Activated naive CD4-positive, alpha-beta T cell (primary cell): ENCODE measurements around the gene RLN3.
A peak's percentile ranks its signal among the peaks of the same experiment; 100 is the strongest.

Experiments used
- DNase-seq, 4 experiments: peaks; one replicate each; lab custom pipeline; 2025; lab: John Stamatoyannopoulos, UW

Gene RLN3

DNA sequence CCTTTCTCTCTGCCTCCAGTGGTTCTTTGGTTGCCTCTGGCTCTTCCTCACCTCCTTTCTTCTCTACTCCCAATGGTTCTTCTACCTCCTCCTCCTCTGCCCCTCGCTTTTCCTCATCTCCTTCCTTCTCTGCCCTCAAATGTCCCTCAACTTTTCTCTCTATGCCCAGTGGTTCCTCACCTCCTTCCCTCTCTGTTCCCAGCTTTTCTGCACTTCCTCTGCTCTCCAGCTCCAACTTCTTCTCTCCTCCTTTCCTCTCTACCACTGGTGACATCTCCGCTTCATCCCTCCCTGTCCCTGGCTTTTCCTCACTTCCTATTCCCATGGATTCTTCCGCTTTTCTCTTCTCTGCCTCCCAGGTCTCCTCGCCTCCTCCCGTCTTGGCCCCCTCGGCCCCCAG, 26.2 kb downstream of the RLN3 start:
- no peak for DNase-seq

GRCh38 chr19:14054721-14055120, 26.8 kb downstream of the RLN3 start:
- DNase-seq, result no peak

- DNase-seq, result no peak
Observed at GRCh38 chr19:14055396-14055795, 27.4 kb downstream of the RLN3 start.

DNA sequence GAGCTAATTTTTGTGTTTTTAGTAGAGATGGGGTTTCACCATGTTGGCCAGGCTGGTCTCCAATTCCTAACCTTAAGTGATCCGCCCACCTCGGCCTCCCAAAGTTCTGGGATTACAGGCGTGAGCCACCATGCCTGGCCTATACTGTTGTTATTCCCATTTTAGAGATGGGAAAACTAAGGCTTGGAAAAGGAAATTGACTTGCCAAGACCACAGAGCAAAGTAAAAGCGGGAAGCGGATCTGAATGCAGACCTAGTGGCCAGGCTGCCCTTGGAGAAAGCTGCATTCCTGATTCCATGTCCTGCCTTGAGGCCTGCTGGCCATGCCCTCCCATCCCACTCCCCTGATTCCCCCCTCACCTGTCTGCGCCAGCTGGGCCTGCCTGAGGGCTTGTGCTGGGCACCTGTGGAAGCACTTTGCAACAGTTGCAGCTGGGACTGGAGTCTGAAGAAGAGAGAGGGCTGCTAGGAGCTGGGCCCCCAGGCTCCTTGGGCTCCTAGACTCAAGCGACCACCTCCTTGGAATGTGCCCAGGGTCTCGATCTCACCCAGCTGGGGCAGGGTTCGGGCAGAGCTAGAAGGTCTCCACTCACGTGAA, 28.2 kb downstream of the RLN3 start:
- no peak for DNase-seq

DNA sequence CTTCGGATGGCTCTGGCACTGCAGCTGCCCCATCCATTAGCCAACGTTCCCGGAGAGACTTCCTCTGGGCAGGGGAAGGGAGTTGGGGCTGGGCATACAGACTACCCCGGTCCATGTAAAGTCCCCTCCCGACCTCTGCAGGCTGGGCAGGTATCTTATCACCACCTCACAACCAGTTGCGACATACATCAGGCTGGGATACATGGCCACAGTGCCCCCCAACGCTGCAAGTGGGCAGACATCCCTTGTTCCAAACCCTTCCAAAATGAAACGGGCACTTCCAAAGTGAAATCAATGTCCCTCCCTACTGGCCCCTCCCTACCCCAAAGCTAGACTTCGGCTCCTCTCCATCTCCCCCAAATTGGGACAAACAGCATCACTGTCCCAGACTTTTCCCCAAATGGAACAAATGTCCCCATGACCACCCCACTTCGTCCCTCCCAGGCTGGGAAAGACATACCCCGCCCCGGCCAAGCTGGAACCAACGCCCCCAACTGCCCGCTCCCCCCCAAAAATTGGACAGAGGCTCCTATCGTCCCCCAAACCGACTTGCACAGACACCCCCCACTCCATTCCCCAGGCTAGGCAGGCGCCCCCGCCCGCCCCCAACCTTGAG, 28.9 kb downstream of the RLN3 start:
- DNase-seq, result no peak

GRCh38 chr19:14058182-14059092, 30.5 kb downstream of the RLN3 start:
- DNase-seq, result no peak

- DNase-seq, result peak in 3 of 4 experiments; percentile 15 to 49 (median 18)
Observed at GRCh38 chr19:14059093-14059480, 31.1 kb downstream of the RLN3 start.

- no peak for DNase-seq
Observed at GRCh38 chr19:14059652-14060155, 31.8 kb downstream of the RLN3 start.

DNA sequence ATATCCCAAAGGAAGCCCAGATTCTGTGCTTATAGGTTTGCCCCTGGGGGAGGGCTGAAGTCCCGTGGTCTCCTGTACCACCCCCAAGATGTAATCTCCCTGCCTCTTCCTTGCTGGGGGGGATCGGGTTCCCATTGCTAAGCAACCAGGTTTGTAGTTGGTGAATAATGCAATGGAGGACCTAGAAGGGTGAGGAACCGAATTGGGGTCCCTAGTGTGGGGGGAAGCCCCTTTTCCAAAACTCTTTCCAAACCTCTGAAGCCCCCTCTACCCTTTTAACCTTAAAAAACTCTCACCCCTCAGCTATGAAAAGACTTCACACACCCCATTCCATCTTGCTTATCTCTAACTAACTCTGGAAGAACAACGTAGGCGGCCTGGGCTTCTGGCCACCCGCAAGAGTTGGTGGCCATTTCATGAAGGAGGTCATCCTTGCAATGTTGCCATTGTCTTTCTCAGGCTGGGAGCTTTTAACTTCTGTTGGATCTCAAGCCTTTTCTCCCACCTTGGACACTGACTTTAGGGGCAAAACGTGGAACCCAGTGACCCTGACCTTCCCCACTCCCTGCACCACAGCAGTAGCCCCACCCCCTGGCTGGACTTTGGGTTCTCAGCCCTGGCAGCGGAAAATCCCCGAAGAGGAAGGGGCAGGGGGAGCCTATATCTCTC, 33.3 kb downstream of the RLN3 start:
- DNase-seq, result no peak

DNA sequence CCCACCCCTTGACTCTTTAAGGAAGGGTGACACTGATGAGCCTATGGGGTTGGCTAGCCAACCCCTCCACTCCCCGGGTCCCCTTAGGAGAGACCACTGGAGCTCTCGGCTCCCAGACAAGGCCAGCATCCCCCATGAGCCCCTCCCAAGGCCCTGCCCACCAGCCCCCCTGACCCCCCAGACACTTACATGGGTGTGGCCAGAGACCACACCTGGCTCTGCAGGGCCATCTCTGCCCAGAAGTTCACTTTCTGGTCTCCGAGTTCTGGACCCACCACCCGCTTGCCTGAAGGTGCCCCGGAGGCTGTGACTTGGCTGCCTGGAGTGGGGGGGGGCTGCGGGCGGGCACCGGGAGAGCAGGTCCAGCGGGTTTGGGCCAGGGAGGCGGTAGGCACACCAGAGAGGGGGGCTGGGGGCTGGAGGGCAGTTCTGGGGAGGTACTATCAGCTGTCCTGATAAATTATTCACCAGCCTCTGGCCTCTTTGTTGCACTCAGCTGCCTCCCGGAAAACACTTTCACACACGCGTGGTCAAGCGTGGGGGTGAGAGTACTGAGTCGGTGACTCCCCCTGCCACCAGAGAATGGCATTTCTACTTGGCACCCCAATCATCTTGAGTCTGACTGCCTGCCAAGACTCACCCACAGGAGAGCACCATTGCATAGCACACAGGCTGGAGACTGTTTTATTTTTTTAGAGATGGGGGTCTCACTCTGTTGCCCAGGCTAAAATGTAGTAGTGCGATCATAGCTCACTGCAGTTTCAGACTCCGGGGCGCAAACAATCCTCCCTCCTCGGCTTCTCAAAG, 34.0 kb downstream of the RLN3 start, which contains the start of gene PALM3:
Gene PALM3 (minus strand): TSS at position 326 of the 807 bp plus-strand sequence. CDS start 96 bp downstream, at position 230.
- no peak for DNase-seq

- no peak for DNase-seq
Observed at GRCh38 chr19:14062558-14062855, 34.6 kb downstream of the RLN3 start.

DNA sequence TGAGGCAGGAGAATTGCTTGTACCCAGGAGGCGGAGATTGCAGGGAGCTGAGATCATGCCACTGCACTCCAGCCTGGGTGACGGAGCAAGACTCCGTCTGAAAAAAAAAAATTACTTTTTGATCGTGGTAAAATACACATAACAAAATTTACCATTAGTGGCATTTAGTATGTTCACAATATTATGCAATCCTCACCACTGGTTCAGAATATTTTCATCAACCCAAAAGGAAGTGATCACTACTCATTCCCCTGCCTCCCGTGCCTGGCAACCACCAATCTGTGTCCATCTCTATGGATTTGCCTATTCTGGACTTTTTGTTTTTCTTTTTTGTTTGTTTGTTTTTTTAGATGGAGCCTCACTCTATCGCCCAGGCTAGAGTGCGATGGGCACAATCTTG, 35.2 kb downstream of the RLN3 start:
- DNase-seq, result no peak

- DNase-seq, result no peak
Observed at GRCh38 chr19:14066134-14066533, 38.2 kb downstream of the RLN3 start.

DNA sequence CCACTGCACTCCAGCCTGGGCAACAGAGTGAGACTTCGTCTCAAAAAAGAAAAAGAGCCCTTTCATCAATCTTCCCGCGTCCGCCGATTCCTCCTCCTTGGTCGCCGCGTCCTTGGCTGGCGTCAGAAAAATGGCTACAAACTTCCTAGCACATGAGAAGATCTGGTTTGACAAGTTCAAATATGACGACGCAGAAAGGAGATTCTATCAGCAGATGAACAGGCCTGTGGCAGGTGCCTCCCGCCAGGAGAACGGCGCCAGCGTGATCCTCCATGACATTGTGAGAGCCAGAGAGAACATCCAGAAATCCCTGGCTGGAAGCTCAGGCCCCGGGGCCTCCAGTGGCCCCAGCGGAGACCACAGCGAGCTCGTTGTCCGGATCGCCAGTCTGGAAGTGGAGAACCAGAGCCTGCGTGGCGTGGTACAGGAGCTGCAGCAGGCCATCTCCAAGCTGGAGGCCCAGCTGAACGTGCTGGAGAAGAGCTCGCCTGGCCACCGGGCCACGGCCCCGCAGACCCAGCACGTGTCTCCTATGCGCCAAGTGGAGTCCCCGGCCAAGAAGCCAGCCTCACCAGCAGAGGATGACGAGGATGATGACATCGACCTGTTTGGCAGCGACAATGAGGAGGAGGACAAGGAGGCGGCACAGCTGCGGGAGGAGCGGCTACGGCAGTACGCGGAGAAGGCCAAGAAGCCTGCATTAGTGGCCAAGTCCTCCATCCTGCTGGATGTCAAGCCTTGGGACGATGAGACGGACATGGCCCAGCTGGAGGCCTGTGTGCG, 42.5 kb downstream of the RLN3 start:
- no peak for DNase-seq

GRCh38 chr19:14072535-14073260, 44.8 kb downstream of the RLN3 start, which contains the start of gene MISP3:
MISP3 (plus strand) TSS chr19:14072786; CDS start chr19:14073310, 524 bp downstream.
- DNase-seq, result peak in 1 of 4 experiments; percentile 22

- peak; percentile 52 to 77 (median 68) for DNase-seq
Observed at GRCh38 chr19:14073261-14073924, 45.4 kb downstream of the RLN3 start.

- no peak for DNase-seq
Observed at GRCh38 chr19:14073925-14074838, 46.2 kb downstream of the RLN3 start.

GRCh38 chr19:14078411-14078810, 50.5 kb downstream of the RLN3 start:
- DNase-seq, result no peak
